GM12801 (cell line): Measurements from ENCODE around the gene FCHSD2.

ENCODE experiments used
- CTCF ChIP-seq: IDR thresholded peaks from one replicate; pipeline ENCODE4 v1.5.1; 2011; ENCODE audit warnings: control low read depth; ENCODE audit not compliant: insufficient read length; ENCODE audit errors: extremely low read depth

FCHSD2 gene

GRCh38 chr11:73162196-73162740 lies 20.1 kb upstream of the FCHSD2 start:
- TF ChIP-seq CTCF = no peak

GRCh38 chr11:73160005-73160760 lies 18.1 kb upstream of the FCHSD2 start:
- TF ChIP-seq CTCF = no peak

- TF ChIP-seq CTCF = no peak
These were observed 17.2 kb upstream of the FCHSD2 start for GRCh38 chr11:73159297-73159696.

- no peak for TF ChIP-seq CTCF
These were observed 16.4 kb upstream of the FCHSD2 start for GRCh38 chr11:73158356-73159051.

GRCh38 chr11:73157101-73158010 lies 15.2 kb upstream of the FCHSD2 start:
- no peak for TF ChIP-seq CTCF

- no peak for TF ChIP-seq CTCF
These were observed 14.6 kb upstream of the FCHSD2 start for GRCh38 chr11:73156686-73157085.

- no peak for TF ChIP-seq CTCF
These were observed 14.0 kb upstream of the FCHSD2 start for GRCh38 chr11:73156114-73156513.
